ENCODE results near the gene LSM4.

DNA sequence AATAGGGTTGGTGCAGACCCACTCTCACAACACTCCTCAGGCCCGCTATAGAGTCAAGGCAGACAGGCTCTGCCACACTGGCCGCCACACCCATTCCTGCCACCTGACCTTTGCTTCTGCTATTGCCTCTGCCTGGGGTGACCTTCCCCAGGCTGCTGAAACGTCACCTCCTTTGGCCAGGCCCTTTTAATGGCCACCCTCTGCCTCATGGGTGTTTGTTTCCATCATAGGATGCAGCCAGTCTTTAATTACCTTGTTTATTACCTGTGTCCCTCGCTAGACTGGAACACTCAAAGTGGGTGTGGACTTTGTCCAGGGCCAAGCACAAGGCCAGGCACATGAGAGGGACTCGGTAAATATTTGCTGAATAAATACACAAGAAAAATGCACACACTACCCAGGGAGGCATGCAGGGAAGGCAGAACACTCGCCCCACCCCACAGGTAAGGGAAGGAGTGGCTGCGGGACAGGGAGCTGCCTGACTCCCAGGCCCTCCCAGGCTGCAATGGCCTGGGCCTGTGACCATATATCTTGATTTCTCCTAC lies 3.2 kb downstream of the LSM4 start:
- no peak for TF ChIP-seq POLR2A (IDR thresholded peaks at IDR 0.05)
- TF ChIP-seq, protein P1, sequence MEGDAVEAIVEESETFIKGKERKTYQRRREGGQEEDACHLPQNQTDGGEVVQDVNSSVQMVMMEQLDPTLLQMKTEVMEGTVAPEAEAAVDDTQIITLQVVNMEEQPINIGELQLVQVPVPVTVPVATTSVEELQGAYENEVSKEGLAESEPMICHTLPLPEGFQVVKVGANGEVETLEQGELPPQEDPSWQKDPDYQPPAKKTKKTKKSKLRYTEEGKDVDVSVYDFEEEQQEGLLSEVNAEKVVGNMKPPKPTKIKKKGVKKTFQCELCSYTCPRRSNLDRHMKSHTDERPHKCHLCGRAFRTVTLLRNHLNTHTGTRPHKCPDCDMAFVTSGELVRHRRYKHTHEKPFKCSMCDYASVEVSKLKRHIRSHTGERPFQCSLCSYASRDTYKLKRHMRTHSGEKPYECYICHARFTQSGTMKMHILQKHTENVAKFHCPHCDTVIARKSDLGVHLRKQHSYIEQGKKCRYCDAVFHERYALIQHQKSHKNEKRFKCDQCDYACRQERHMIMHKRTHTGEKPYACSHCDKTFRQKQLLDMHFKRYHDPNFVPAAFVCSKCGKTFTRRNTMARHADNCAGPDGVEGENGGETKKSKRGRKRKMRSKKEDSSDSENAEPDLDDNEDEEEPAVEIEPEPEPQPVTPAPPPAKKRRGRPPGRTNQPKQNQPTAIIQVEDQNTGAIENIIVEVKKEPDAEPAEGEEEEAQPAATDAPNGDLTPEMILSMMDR (IDR thresholded peaks at IDR 0.05), result no peak
